Activated T-helper 1 cell treated with Interleukin-2 at 50 U/mL for 16 hours (primary cell): ENCODE results near the gene FAF2.

ENCODE experiments used
- DNase-seq: peaks from one replicate; pipeline ENCODE4 v3.0.0-alpha.2; 2020; ENCODE audit warnings: low read depth

Gene FAF2

DNA sequence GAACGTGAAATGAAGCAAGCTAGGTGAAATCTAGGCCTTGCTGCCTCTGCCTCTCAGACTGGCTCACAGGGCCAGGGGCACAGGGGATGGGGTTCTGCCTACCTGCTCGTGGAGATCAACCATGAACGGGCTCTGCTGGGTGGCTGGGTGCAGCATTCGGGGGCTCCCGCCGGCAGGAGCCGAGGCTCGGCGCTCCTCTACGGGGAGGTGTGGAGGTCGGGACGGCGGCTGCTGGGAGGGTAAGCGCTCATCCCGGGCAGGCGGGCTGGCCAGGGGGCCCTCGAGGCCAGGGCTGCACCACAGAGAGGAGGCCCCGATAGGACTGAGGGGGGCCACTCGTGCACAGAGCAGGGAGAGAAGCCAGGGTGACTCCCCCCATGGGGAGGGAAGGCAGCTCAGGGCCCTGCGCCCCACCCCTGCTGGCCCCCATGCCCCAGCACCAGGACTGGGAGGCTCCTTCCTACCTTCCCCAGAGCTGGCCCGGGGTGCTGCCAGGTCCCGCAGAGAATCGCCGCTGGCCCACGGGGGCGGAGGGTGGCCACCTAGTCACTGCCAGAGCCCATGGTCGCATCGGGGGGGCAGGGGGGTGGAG lies 83.8 kb downstream of the FAF2 start:
- no peak for DNase-seq

DNA sequence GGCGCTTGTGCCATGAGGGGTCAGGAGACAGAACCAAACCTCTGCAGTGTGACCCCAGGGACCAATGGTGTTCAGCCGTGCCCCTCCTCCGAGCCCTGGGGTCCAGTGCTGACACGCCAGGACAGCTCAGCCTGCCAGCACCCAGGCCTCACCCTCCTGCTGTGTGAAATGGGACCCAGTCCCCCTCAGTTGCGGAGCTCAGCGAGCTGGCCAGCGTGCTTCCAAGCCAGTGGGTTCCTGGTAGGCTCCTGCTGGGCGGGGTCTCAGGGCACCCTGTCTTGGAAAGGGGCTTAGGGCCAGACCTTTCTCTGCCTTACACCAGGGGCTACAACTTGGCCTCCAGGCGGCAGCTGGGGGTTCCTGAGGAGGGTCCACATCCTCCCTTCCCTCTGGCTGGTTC lies 84.6 kb downstream of the FAF2 start:
- no peak for DNase-seq

DNA sequence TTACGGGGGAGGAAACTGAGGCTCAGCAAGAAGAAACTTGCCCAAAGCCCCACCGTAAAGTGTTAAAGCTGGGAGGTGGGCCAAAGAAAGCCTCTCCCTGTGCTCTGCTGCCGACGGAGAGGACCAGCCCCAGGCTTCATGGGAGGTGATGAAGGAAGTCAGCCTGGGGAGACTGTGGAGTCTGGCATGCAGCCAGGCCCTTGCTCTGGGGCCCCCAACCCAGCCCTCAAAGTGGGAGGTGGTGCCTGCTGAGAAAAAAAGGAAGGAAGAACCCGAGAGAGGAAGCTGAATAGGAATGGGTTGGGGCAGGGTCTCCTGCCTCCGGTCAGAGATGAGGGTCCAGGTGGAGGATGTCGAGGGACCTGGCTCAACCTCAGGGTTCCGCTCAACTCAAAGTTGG lies 85.2 kb downstream of the FAF2 start:
- no peak for DNase-seq

DNA sequence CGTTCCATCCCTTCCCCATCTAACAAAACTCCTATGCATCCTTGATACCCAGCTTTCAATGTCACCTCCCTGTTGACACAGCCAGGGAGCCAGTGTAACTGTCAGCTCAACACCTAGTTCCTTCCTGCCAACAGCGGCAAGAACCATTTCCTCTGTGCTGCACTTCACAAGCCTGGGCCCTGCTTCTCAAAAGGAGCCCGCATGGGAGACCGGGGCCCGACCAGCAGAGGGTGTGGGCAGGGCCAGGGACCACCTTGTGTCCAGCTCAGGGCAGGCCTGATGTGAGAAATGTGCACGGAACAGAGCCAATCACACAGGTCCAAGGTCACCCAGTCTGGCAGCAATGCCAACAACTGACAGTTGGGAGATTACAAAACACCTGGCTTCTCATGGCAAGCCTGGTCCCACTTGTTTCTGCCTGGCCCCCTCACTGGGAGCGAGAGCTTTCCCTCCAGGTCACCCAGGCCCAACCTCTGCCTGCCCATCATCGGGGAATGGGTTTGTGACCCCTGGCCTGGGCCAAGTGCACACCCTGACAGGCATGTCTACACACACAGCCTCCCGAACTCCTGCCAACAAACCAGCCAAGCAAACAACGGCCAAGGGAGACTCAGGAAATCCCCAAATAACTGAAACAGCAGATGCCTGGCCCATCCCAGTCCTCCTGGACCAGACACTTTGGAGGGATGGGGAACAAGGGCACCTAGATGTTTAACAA lies 85.9 kb downstream of the FAF2 start:
- peak; percentile 46 for DNase-seq

DNA sequence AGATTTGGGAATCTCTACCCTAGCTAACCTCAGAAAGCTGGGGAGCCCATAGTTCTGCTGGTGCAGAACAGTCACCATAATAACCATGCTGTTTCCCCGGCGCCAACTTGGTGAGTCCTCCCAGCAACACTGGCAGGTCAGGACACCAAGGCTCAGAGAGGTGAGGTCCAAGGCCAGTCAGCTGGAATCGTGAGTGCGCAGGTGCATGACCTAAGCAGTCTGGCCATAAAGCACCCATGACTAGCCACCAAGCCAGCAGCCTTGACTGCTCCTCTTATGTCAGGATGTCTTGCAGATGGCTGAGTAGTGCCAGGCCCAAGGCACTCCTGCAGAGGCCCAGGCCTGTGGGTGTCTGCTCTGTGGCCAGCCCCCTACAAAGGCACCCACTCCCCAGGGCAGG lies 86.5 kb downstream of the FAF2 start:
- DNase-seq = no peak

DNA sequence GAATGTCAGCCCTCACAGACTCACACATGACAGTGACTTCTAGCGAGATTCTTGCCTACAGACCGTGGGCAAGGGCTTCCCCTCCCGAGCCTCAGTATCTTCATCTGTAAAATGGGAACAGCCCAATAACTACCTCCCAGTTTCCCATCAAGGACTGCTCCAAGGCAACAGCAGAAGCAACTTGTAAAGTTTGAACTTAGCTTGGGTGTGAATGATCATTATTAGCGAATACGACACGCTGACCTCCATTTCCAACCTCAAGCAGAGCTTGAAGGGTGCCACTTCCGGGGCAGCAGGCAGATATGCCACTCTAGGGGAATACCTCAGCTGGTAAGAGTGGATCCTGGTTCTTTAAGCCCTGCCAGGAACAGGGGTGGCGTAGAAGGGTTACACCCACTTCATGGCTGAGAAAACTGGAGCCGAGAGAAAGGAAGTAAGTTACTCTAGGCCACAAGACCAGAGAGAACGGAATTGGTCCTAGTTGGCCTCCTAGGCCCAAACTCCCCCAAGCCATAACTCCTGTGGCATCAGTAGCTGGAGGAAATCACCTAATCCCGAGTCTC lies 87.0 kb downstream of the FAF2 start:
- no peak for DNase-seq

DNA sequence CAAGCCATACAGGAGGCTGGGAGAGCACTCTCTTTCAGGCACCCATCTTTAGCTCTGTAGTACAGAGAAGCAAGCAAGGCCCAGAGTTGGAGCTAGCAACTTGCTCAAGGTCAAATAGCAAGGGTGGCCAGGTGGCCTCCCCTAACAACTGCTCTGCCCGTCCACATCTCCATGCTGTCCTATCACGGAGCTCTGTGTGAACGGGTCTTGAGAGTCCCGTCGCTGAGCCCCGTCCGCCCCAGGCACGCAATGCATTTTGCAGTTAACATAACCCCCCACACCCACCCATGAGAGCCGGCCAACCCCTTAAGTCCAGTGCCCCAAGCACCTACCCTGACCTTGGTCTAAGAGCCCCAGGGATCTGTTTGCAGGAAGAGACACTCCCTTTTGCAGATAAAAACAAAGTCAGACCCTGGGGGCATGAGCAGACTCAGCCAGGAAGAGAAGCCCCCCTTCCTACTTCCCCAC lies 87.5 kb downstream of the FAF2 start:
- DNase-seq = no peak

DNA sequence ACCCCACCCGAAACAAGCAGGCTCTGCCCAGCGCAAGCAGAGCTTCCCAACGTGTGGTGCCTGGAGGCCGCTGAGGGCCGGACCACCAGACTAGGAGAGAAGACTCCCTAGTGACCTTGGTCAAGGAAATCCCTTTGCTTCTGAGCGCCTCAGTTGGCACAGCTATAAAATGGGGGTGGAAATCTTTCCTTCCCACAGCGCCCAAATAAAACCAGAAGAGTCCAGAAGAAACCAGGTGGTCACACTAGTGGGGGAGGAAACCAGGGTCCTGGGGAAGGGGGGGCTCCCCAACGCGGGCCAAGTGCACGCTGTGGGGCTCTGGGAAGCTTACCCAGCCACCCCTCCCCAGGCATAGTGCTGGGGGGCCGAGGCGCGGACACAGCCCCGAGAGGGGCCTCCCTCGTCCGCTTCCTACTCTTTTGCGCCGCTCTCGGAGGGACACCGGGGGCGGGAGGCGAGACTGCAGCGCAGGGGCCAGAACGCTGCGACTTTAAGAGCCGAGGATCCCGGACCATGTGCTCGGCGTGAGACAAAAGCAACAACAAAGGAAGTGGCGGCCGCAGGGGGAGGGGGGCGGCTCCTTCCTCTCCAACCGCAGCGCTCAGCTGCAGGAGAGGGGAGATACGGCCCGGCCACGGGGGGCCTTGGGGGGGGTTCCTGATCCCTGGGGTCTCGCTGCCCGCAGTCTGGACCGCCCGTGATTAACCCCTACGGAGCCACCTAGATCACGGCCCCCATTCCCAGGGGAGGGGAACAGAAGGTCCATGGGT lies 88.1 kb downstream of the FAF2 start:
- peak; percentile 81 for DNase-seq

DNA sequence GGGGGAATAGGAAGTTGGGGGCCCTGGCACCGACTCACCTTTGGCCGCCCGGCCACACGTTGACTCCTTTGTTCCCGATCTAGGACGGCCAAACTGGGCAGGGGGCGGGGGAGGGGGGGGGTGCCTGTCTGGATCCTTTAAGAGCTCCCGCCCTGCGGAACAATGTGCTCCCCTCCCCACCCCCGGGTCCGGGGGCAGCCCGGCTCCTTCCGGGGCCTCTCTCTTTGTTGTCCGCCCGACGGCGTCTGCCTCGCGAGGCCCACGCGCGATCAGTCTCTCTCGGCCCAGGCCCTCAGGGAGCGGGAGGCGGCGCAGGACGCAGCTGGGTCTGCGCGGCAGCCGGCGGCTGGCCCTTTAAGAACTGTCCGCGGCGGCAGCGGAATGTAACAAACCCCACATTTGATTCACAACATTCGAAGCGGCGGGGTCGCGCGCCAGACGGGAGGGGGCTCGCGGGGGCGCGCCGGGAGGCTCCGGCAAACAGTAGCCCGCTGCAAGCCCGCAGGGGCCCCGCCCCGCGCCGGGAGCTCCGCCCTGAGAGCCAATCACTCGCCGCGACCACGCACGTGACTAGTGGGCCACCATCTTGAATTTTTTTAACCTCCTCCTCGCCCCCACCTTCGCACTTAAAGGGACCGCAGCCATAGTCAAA lies 88.8 kb downstream of the FAF2 start, which contains the start of gene RNF44:
Gene RNF44 (minus strand): TSS at position 501 of the 652 bp plus-strand sequence. CDS start 4,930 bp downstream, outside the sequence.
- DNase-seq = peak; percentile 98

DNA sequence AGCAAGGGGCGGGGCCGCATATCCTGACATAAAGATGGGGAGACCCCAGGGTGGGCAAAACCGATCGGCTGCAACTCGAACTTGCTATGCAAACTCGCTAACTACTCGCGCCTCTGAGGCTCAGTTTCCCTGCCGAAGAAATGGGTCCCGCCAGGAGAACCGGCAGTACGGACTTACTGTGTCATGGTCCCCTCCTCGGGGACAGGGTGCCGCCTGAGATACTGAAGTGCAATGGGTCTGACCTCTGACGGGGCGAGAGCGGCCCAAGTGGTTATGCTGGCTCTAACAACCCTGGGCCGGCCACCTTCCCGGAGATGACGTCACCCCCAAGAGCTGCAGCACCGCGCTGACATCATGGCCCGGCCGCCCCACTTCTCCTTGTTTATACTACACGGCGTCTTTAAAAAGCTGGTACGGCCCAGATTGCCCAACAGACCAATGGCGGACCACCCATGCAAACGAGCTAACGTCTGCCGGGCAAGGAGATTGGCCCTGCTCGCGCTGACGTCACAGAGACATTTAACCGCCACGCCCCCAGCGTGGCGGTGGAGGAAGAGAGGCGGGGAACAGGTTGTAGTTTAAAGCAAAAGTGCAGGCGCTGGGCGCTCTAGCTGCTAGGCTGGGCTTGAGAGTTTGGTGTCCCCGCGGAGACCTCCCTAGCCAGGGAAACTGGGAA lies 89.5 kb downstream of the FAF2 start:
- DNase-seq = peak; percentile 94

DNA sequence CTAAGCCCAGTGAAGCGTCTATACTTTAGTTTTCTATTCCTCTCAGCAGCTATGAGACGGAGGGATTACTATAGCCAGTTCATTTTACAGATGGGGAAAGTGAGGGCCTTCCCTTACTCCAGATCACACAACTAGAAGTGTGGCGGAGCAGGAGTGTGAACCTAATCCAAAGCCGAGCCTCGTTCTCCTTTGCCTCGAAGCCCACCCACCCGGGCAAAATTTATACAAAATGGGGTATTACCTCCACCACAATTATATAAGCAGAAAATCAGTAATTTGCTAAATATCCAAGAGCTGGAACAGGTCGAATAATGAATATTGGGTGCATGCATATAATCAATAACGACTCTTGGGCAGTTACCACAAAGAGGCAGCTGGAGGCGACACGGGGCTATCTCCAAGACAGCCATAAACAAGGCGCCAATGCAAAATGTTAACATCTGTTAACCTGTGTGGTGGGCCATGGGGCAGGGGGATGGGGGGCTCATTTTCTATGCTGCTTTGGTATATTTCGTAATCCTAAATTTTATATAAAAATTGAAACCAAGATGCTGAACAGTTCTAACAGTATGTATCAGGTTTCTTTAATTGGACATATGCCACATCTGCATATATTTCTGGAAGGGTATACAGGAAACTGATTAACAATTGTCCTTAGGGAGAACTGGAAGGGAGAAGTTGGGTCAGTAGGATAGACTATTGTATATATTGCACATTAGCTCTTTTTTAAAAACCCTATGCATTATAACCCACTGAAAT lies 90.2 kb downstream of the FAF2 start:
- no peak for DNase-seq

DNA sequence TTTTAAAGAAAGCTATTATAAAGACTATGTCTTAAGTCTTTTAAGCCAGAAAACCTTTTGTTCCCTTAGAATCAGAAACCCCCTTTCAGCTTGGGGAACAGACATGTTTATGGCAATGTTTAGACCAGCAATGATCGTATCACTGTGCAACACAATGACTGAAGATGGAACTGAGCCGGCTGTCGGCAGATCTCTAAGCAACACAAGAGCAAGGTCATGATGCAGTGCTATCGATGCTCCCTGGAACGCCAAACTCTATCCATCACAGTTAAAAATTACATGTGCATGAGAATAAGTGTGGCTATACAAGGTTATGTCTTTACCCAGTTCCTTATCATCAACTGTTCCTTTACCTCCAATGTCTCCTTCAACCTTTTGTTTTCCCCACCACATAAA lies 90.8 kb downstream of the FAF2 start:
- no peak for DNase-seq

DNA sequence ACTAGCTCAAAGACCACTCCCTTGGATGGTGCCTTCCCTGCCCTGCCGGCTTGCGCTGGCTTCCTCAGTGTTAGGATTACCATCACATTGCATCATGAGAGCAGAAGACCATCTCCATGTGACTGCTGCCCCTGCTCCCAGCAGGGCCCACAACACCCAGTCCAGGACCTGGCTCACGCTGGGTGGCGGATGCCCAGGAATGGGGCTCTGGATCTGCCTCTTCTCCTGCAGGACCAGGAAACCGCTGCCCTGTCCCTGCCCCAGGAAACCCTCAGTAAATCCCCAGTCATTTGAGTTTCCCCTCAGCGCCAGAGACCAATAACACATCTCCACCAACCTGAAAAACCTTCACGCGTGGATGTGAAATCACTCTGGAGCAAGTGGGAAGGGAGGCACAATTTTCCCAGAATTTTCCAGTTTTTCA lies 92.3 kb downstream of the FAF2 start:
- DNase-seq = no peak

DNA sequence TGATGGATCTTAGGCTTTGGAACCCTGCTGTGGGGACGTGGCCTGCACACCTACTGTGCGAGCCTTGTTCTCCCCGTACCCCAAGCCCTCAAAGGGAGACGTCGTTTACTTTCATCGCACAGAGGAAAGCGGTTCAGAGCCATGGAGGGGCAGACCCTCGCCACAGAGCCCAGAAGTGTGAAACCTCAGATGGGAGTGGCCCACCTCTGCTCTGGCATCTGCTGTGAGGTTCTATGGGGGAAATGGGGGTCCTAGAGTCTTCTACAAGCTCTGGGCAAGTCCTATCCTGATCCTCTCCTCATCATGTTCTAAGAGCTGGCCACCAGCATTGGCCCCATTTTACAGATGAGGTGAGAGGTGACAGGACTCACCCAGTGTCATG lies 92.8 kb downstream of the FAF2 start:
- no peak for DNase-seq

DNA sequence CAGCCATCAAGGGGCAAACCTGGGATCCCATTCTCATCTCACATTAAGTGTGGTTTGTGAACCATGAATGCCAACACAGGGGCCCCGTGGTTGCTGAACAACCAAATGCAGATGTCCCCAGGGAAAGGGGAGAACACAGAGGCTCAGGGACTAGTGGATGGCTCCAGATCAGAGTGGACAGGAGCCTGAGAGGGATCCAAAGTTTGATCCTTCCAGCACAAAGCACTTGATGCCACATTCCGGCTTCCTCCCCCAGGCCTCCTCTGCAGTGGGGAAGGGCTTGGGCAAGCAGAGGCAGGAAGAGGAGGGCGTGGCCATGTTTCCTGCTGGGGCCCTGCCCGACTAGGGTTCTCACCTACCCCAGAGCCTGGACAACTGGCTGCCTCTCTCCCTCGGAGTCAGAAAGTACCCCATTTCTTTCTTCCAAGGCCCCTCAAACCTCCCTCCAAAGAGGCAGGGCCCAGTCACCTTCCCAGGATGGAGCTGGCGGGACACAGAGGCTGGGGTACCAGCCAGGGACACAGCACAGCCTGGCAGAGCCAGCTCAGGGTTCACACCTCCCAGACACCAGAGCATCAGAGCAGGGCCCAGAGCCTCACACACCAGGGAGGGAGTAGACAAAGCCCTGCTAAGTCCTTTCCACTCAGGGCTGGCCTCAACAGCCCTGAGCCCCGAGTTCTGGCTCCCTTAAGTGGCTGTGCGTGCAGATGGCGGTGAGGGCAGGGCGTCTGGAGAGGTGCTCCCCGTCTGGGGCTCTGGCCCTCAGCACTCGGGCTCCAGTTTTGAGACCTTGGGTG lies 93.4 kb downstream of the FAF2 start:
- peak; percentile 71 for DNase-seq

DNA sequence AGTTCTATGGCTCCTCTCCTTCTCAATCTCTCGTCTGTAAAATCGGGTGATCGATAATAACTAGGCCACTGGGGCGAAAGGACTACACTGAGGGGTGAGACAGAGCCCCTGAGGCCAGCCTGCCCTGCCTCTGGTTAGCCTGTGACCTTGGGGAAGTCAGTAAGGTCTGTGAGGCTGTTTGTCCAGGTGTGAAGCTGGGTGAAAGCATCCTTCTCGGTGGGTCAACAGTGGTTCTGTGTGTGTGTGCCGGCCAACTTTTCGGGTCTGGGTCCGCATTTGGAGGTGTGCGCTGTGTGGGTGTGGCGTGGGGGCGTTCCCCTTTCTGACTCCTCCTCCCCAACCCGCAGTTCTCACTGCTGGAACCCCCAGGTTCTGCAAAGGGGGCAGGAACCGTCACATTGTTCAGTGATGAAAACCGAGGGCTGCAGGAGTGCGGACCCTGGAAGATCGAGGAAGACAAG lies 94.0 kb downstream of the FAF2 start:
- DNase-seq = peak; percentile 39

DNA sequence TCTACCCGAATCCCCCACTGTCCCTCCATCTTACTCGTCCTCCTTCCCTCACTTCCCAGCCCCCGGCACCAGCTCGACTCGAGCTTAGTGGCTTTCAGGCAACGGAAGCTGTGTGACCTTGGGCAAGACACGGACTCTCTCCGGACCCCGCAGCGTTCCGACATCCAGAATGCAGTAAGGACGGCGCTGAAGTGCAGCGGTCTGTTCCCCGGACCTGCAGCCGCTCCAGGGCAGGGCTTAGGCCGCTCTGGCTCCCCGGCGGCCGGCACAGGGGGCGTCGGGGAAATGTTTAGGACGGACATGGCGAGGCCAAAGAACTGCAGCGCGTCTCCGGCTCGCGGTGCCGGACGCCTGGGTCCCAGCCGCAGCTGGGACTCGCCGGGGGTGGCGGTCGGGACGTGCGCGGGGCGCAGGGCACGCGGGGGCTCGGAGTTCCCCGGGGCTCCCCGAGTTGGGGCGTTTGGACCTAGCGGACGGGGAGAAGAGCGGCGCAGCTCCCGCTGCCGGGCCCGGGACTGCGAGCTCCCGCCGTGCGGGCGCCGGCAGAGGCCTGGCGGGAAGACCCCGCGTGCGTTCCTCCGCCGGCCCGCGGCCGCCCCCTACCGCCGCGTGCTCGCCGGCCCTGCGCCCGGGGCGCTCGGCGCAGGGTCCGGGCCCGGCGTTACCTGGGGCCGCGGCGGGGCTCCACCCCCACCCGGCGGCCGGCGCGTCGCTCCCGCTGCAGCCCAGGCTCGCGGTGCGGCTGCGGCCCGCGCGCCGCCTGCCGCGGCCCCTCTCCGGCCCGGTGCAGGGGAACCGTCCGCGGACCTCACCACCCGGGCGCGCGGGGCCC lies 94.6 kb downstream of the FAF2 start:
- no peak for DNase-seq

DNA sequence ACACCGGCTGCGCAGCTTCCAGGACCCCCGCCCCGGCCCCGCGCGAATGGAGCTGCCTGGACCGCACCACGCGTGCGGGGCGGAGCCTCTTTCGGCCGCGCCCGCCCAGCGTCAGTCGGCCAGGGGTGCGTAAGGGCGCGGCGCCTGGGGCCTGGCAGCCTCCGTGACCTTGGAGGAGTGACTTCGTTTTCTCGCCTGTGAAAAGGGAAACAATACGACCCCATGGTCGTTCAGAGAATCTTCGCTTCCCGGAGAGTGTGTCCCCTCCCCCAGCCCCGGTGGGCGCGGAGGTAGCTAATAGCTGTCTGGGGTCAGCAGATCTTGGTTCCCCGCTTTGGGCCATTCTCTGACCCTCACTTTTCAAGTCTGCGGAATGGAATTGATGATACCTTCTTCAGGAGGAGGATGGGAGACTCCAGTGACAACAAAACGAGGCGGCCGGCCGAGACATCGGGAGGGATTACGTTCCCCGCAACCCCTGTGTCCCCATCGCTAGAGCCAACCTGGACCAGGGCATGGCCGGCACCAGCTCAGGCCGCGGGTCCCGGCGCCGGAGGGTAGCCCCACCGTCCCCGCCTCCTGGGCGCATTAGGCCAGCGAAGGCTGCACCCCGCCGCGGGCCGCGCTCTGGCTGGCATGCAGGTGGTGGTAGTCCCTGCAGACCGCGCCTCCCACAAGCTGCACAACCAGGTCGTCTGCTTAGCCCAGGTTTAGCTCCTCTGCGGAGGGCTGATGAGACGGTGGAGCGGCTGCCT lies 95.4 kb downstream of the FAF2 start:
- DNase-seq = peak; percentile 62
